ENCODE data around the gene DYNC1I2.

Gene DYNC1I2

GRCh38 chr2:171687287-171688128 is at the start of gene DYNC1I2:
TSS of gene DYNC1I2 (plus strand) at chr2:171687469. CDS start at chr2:171690156, 2,687 bp downstream.
- DNase-seq, result peak; percentile 80

- no peak for DNase-seq
These were observed 35.4 kb upstream of the DYNC1I2 start for GRCh38 chr2:171651667-171652415.

DNA sequence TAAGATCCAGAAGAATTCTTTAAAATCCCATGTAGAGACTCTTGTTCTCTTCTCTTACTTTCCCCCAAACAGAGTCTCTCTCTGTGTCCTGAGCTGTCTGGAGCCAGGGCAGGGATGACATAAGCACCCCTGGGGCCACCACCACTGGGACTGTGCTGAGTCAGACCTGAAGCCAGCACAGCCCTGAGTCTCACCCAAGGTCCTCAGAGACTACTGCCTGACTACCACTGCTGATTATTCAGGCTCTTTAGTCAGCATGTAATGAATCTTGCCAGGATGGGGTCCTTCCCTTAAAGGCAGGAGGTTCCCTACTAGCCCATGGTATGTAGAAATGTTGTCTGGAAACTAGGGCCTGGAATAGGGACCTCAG is 34.9 kb upstream of the DYNC1I2 start:
- no peak for DNase-seq

DNA sequence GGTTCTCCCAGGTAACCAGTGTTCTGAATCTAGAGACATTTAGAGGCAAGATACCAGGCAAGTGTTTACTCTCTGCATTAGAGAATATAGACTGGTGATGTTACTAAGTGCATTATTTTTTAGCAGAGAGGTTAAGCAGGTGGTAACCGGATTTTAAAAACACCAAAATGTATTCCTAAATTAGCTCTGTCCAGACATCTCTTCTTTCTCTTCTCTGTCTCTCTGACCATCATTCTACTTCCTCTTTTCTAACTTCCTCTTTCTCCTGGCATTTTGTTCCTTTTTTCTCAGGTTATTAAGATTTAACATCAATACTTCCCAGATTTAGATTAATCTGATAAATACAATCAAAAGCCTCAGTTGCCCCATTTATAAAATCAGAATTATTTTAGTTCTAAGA is 31.7 kb upstream of the DYNC1I2 start:
- DNase-seq, result no peak

- no peak for DNase-seq
These were observed 20.2 kb upstream of the DYNC1I2 start for GRCh38 chr2:171667041-171667440.

GRCh38 chr2:171668183-171668582 is 19.1 kb upstream of the DYNC1I2 start:
- no peak for DNase-seq

- DNase-seq, result no peak
These were observed 18.1 kb upstream of the DYNC1I2 start for GRCh38 chr2:171669121-171669520.

DNA sequence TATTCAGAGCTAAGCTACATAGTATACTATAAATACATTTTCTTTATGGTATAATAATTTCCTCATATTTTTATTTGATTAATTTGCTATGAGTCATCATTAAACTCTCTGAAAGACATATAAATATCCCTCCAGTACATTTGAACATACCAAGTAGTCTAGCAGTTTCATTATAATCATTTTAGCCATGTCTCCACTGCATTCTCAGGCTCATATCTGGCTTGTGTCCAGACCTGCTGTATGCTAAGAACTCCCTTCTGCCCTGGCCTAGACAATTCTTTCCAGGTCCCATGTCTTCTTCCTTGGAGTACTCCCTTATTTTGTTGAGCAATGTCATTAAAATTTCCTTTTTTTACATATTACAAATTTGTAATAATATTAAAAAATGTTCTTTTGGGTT is 16.6 kb upstream of the DYNC1I2 start:
- DNase-seq, result no peak

DNA sequence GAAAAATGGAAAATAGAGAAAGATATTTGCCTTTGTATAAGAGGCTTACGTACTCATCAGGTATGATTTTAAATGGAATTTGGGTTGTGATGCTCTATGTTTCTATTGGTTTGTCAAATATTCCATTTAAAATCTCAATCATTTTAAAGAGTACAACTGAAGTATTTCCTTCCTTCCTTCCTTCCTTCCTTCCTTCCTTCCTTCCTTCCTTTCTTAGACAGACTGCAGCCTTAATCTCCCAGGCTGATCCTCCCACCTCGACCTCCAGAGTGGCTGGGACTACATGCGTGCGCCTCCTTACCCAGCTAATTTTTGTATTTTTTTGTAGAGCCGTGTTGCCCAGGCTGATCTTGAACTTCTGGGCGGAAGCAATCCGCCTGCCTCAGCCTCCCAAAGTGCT is 15.4 kb upstream of the DYNC1I2 start:
- no peak for DNase-seq

GRCh38 chr2:171673905-171674304 is 13.4 kb upstream of the DYNC1I2 start:
- DNase-seq, result no peak

- DNase-seq, result no peak
These were observed 11.4 kb upstream of the DYNC1I2 start for GRCh38 chr2:171675810-171676345.

DNA sequence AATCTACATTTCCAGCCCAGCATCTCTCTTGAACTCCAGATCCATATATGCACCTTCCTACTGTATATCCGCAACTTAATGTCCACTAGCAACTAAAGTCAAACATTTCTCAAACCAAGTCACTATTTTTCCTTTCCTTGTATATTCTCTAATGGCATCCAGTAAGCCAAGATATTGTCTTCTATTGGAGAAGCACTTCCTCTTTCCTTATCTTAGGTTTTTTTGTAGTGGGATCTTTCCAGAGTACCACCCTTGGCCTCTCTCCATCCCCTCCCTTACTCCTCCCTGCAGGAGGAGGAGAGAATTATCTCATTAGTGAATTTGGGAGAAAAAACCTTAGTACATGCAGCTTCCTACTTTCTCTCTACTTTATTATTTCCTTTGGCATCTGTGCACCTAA is 8.7 kb upstream of the DYNC1I2 start:
- no peak for DNase-seq

GRCh38 chr2:171688129-171688465 is 828 bp downstream of the DYNC1I2 start:
- no peak for DNase-seq

DNA sequence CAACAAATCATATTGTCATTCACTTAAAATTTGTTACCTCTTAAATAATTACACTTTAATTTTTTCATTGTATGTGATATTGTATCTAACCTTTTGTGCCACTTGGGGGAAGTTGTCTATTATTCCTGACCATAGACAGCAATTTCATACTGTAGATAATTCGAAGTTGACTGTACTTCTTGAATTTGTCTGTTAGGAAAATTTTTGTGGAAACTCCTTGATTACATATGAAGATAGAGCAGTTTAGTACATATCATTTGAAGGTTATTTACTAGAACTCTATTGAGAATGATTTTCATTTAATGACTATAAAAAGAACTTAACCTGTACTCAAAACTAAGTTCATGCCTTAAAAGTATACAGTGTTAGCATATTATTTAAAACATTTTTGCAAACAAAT is 5.1 kb downstream of the DYNC1I2 start:
- no peak for DNase-seq

DNA sequence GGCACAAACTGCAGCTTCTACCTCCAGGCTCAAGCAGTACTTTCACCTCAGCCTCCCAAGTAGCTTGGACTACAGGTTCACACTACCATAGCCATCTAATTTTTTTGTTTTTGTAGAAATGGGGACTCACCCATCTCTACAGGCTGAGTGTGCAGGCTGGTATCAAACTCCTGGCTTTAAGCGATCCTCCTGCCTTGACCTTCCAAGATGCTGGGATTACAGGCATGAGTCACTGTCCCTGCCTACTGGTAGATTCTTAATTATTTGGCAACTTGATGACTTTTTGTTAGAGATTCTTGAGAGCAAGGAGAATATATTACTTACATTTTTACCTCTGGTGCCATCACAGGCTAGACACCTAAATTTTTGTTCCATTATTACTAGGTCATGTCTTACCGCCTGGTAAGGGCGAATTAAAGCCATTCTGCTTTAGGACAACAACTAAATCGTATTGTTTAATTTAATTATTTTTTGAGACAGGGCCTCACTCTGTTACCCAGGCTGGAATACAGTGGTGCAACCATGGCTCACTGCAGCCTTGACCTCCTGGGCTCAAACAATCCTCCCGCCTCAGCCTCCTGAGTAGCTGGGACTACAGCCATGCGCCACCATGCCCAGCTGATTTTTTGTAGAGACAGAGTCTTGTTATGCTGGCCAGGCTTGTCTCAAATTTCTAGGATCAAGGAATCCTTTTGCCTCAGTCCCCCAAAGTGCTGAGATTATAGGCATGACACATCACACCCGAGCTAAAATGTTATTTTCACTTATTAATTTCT is 15.7 kb downstream of the DYNC1I2 start:
- no peak for DNase-seq

DNA sequence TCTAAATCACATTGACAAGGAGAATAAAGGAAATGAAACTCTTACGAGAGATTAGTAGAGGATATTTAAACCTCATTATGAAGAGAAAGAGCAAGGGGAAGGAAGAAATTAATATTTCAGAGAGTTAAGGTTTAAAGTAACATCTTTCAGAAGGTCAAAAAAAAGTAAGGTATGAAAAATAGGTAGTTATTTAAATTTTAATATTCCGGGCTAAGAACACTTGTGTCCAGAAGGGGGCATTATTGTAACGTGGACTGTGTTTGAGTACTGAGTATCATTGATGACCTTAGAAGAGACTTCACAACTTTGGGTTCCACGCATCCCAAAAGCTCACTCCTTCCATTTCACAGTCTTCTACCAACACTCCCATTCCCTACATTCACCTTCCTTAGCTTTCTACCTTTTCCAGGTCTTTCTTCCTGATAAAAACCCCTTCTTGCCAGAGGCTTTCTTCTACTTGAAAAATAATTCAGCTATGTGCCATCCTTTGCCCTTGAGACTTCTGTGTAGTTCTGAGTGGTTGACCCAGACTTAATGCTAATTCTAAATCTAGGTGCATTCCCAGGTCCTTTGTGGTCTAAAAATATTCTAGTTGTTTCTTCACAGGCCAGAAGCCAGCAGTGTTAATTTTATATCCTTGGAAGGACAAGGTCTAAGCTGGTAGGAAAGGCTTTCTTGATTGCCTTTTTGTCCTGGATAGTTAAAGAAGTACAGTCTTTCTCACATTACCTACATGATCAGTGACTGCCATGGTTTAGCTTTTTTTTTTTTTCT is 16.5 kb downstream of the DYNC1I2 start:
- DNase-seq, result no peak

- no peak for DNase-seq
These were observed 19.0 kb downstream of the DYNC1I2 start for GRCh38 chr2:171706152-171706803.

DNA sequence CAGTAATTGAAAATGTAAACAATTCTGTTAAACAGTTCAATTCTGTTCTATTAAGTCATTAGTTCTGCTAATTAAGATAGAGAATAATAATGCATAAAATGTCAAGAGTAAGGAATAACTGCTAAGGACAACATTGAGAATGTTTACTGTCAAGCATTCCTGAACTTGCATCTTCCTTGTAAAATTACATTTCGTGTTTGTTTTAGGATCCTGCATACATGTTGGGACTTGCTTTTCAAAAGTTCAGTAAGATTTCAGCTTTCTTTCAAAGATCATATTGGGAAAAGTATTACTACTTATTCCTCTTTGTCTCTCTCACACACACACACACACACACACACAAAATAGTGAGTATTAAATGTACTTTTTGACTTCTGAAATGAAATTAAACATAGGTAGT is 20.5 kb downstream of the DYNC1I2 start:
- no peak for DNase-seq

DNA sequence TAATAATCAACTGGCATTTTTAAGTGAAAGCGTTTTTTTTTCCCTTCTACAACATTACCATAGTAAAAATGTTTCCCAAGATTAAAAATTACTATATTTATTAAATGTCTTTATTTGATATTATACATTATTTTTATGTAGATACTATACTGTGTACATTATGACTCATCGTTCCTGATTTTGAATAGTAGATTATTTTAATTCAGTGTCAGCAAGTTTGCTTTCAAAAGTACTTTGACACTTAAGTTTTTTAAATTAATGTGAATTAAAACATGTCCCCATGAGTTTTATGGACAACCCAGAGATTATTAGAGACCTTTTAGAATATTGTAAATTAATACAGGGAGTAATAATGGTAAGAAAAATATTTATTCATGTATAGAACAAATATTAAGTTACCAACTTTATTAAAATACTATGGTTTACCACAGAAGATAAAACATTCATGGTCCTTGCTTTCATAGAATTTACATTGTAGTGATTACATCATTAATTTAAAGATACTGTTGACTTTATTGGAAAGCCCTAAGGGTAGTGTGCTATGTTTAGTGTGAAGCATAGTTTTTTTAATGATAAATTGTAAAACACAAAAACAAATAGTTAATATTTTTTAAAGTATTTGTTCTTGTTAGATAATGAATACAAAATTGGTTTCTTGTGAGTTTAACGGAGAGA is 21.9 kb downstream of the DYNC1I2 start:
- DNase-seq, result no peak

DNA sequence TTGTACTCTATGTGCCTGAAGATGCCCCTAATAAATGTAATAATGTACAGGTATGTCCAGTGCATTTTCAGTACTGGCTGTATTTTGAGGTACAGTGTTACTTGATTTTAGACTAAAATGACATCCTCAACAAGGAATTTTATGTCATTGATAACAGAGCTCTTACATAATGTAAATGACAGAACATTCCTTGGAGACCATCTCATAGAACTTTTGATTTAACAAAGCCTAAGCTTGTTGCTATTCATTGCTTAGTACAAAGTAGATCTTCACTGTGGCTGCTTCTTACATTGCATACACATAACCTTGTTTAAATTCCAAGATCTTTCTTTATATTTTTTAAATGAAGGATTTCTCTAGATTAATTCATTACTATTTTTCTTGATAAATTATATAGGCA is 24.1 kb downstream of the DYNC1I2 start:
- DNase-seq, result no peak

- no peak for DNase-seq
These were observed 24.8 kb downstream of the DYNC1I2 start for GRCh38 chr2:171712051-171712450.
